ENCODE results near the gene CDC6.

The CDC6 gene

DNA sequence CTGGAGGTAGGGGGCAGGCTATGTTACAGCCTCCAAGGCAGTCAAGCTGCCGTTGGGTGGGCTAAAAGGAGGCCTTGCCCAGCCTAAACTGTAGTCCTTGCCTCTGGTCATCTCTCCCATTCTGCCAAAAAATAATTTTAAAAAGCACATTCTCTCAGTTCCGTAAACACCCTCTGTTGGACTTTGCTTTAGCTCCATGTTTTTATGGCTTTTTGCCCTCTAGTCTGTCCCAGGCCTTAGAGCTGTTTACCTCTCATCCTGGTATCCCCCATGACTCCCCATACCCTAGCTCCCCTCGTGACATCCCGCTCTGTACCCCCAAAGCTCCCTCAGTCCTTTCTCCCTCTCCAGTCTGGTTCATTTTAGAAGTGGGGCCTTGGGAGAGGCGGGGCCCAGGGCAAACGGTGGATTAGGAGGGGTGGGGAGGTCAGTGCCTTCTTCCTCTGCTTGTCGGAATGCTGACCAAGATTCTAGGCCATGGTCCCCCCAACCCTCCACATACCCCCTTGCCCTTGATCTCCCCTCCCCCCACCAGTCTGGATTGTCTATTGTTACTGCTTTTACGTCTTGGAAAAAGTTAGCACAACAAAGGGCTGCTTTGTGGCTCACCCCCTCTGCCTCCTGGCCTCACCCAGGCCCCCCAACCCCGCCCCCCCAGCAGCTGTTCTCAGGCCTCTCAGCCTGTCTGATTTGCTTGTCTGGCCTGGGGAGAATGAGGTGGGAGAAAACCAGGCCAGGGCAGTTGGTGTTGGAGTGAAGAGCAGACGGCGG is 58.5 kb downstream of the CDC6 start:
- Histone ChIP-seq H3K27me3 (ENCODE audit: control insufficient read depth in 2 of 2, insufficient read depth in 2 of 2, low read length in 2 of 2) (no peaks in the 10 kb centered on the region), H3K4me3 (ENCODE audit: low read length in 2 of 2) (peak overlapping the region; percentile 75 to 82), H3K4me1 (ENCODE audit: control insufficient read depth in 2 of 2, insufficient read depth in 2 of 2, low read length in 2 of 2) (peaks cover 59 to 72% of the 10 kb centered on the region in 2 donors), H3K9ac (ENCODE audit: low read depth in 1 of 2, low read length in 2 of 2) (peak overlapping the region; percentile 91 to 94), H3K36me3 (ENCODE audit: control insufficient read depth in 2 of 2, insufficient read depth in 2 of 2, low read length in 2 of 2) (peaks cover 13 to 21% of the 10 kb centered on the region in 2 donors), H3K9me3 (ENCODE audit: control insufficient read depth in 2 of 2, low read length in 2 of 2) (no peaks in the 10 kb centered on the region), H3K27ac (ENCODE audit: low read depth in 2 of 2, low read length in 2 of 2) (peak overlapping the region; percentile 92 to 95)

DNA sequence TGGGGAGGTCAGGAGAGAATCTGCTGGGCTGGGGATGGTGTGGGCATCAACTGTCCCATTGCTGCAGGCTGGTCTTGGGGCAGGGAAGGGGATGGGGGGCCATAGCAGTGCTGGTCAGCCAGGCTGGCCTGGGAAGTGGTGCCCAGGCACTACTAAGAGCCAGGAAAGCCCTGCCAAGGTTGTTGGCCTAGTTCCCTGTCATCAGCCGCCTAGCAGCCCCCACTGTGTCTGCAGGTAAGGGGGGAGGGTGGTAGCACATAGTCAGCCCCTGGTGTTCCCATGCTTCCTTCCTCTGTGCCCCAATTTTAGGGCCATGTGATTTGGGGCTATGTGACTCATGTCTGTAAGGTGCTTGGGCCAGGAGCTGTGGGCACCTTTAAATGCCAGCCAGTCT is 59.1 kb downstream of the CDC6 start:
- peak overlapping the region in 1 of 2 donors; percentile 82 for H3K4me3 ChIP-seq (ENCODE audit: low read length in 2 of 2)
- peak overlapping the region; percentile 92 to 95 for H3K27ac ChIP-seq (ENCODE audit: low read depth in 2 of 2, low read length in 2 of 2)
- H3K36me3 ChIP-seq (ENCODE audit: control insufficient read depth in 2 of 2, insufficient read depth in 2 of 2, low read length in 2 of 2), result peaks cover 13 to 25% of the 10 kb centered on the region in 2 donors
- H3K4me1 ChIP-seq (ENCODE audit: control insufficient read depth in 2 of 2, insufficient read depth in 2 of 2, low read length in 2 of 2), result peaks cover 59 to 72% of the 10 kb centered on the region in 2 donors
- peak overlapping the region; percentile 91 to 94 for H3K9ac ChIP-seq (ENCODE audit: low read depth in 1 of 2, low read length in 2 of 2)
- H3K9me3 ChIP-seq (ENCODE audit: control insufficient read depth in 2 of 2, low read length in 2 of 2), result no peaks in the 10 kb centered on the region
- no peaks in the 10 kb centered on the region for H3K27me3 ChIP-seq (ENCODE audit: control insufficient read depth in 2 of 2, insufficient read depth in 2 of 2, low read length in 2 of 2)

DNA sequence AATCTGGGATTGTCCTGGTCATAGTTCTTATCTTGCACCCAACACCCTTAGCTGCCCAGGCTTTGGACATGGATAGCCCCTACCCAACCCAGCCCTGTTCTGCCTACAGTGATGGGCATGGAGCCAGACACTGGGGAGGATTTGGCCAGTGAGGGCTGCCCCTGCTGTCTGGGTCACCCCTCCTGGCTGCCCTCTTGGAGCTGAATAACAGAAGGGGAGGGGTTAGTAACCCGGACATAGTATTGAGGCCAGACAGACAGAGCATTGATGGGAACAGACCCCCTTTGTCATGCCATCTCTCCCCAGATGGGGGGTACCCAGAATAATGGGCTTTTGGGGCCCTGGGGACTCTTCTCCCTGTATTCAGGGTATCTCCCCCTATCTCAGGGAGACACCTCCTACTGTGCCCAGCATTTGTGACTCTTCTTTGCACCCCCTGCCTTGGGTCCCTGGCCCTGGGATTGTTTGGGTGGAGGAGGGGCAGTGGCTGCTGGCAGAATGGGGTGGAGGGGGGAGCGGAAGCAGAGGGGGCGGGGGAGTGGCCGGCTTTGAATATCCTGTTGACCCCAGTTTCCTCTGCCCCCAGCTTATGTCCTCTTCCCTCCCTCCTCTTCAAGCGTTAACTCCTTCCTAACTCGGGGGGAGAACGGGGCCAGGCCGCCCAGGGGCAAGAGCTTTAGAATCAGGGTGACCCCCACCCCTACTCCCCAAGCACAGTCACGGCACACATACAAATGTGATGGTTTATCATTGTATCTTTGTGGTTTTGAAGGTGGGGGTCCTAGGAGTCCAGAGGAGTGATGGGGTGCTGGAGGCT is 59.8 kb downstream of the CDC6 start:
- Histone ChIP-seq H3K4me3 (ENCODE audit: low read length in 2 of 2) (peak overlapping the region in 1 of 2 donors; percentile 82), H3K9ac (ENCODE audit: low read depth in 1 of 2, low read length in 2 of 2) (peak overlapping the region in 1 of 2 donors; percentile 91)

DNA sequence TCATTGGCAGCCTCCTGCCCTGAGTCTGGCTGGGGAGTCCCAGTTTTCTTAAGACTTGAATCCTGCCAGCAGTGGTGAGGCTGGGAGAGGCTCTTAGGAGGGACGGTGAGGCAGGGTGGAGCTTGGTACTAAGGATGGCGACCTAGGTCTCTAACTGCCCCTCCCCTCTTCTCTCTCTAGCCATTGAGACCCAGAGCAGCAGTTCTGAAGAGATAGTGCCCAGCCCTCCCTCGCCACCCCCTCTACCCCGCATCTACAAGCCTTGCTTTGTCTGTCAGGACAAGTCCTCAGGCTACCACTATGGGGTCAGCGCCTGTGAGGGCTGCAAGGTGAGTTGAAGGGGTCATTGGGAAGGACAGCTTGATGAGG is 60.4 kb downstream of the CDC6 start:
- no peaks in the 10 kb centered on the region for H3K27me3 ChIP-seq (ENCODE audit: control insufficient read depth in 2 of 2, insufficient read depth in 2 of 2, low read length in 2 of 2)
- no peak overlapping the region for H3K9ac ChIP-seq (ENCODE audit: low read depth in 1 of 2, low read length in 2 of 2)
- peak overlapping the region in 1 of 2 donors; percentile 52 for H3K27ac ChIP-seq (ENCODE audit: low read depth in 2 of 2, low read length in 2 of 2)
- H3K9me3 ChIP-seq (ENCODE audit: control insufficient read depth in 2 of 2, low read length in 2 of 2), result no peaks in the 10 kb centered on the region
- peak overlapping the region in 1 of 2 donors; percentile 31 for H3K4me3 ChIP-seq (ENCODE audit: low read length in 2 of 2)
- H3K36me3 ChIP-seq (ENCODE audit: control insufficient read depth in 2 of 2, insufficient read depth in 2 of 2, low read length in 2 of 2), result peaks cover 27 to 39% of the 10 kb centered on the region in 2 donors
- H3K4me1 ChIP-seq (ENCODE audit: control insufficient read depth in 2 of 2, insufficient read depth in 2 of 2, low read length in 2 of 2), result peaks cover 55 to 71% of the 10 kb centered on the region in 2 donors

More for the DNA sequence above, 59.8 kb downstream of the CDC6 start:
- peaks cover 21 to 33% of the 10 kb centered on the region in 2 donors for H3K36me3 ChIP-seq (ENCODE audit: control insufficient read depth in 2 of 2, insufficient read depth in 2 of 2, low read length in 2 of 2)
- peak overlapping the region; percentile 92 to 95 for H3K27ac ChIP-seq (ENCODE audit: low read depth in 2 of 2, low read length in 2 of 2)
- H3K27me3 ChIP-seq (ENCODE audit: control insufficient read depth in 2 of 2, insufficient read depth in 2 of 2, low read length in 2 of 2), result no peaks in the 10 kb centered on the region
- peaks cover 59 to 75% of the 10 kb centered on the region in 2 donors for H3K4me1 ChIP-seq (ENCODE audit: control insufficient read depth in 2 of 2, insufficient read depth in 2 of 2, low read length in 2 of 2)
- no peaks in the 10 kb centered on the region for H3K9me3 ChIP-seq (ENCODE audit: control insufficient read depth in 2 of 2, low read length in 2 of 2)

DNA sequence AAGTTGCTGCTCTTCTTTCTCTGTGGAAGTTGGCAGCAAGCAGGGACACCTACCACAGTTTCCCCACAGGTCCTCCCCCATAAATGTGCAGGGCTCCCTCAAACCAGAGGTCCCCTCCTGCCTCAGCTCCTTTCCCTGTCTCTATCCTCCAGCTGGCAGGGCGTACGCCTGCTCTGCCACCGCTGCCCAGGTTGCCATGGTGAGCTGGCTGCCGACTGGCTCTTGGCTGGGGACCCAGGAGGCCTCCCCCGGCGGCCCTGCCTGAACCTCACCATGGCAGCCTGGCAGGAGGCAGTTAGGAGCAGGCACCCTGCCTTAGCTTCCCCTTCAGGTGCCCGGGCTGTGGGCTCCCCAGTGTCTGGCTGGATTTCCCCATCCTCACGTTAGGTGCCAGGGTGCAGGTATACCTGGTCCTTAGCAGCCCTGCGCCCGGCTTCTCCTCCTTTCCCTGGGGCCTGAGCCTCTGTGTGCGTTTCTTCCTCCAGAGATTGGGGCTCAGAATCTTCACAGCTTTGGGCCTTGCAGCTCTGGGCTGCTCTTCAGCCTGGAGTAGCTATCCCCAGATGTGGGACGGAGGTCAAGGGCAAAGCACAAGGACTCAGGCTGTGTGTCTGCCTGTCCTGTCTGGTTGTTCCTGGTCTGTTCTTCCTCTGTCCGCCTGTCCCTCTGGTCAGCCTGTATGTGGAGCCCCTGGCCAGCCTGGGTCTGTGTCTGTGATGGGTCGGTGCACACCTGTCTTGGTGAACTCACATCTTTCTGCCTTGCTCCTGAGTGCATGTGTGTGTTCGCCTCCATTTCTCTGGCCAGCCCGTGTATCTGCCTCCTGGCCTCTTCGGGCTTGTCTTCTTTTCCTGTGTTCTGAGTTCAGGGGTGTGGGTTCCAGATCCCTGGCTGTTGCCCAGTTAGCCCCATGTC is 61.1 kb downstream of the CDC6 start:
- Histone ChIP-seq H3K4me3 (ENCODE audit: low read length in 2 of 2) (peak overlapping the region in 1 of 2 donors; percentile 31), H3K36me3 (ENCODE audit: control insufficient read depth in 2 of 2, insufficient read depth in 2 of 2, low read length in 2 of 2) (peaks cover 30 to 43% of the 10 kb centered on the region in 2 donors), H3K9ac (ENCODE audit: low read depth in 1 of 2, low read length in 2 of 2) (peak overlapping the region in 1 of 2 donors; percentile 41), H3K9me3 (ENCODE audit: control insufficient read depth in 2 of 2, low read length in 2 of 2) (no peaks in the 10 kb centered on the region), H3K27me3 (ENCODE audit: control insufficient read depth in 2 of 2, insufficient read depth in 2 of 2, low read length in 2 of 2) (no peaks in the 10 kb centered on the region), H3K4me1 (ENCODE audit: control insufficient read depth in 2 of 2, insufficient read depth in 2 of 2, low read length in 2 of 2) (peaks cover 52 to 64% of the 10 kb centered on the region in 2 donors), H3K27ac (ENCODE audit: low read depth in 2 of 2, low read length in 2 of 2) (peak overlapping the region in 1 of 2 donors; percentile 52)

DNA sequence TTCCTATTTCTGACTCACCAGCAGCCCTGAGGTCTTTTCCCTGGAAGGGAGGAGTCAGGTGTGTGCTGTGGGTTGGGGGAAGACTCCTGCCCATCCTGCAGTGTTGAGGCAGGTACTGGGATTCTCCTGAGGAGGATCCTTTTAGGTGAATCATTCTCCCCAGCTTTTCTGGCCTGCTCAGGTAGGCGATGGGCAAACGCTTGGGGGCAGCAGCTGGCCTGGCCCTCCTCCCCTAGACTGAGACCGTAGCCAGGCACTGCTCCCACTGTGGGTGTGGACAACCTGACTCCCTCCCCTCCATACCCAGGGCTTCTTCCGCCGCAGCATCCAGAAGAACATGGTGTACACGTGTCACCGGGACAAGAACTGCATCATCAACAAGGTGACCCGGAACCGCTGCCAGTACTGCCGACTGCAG is 61.8 kb downstream of the CDC6 start:
- Histone ChIP-seq H3K36me3 (ENCODE audit: control insufficient read depth in 2 of 2, insufficient read depth in 2 of 2, low read length in 2 of 2) (peaks cover 35 to 49% of the 10 kb centered on the region in 2 donors), H3K27me3 (ENCODE audit: control insufficient read depth in 2 of 2, insufficient read depth in 2 of 2, low read length in 2 of 2) (no peaks in the 10 kb centered on the region), H3K4me1 (ENCODE audit: control insufficient read depth in 2 of 2, insufficient read depth in 2 of 2, low read length in 2 of 2) (peaks cover 45 to 57% of the 10 kb centered on the region in 2 donors), H3K9me3 (ENCODE audit: control insufficient read depth in 2 of 2, low read length in 2 of 2) (no peaks in the 10 kb centered on the region), H3K4me3 (ENCODE audit: low read length in 2 of 2) (peak overlapping the region in 1 of 2 donors; percentile 9), H3K9ac (ENCODE audit: low read depth in 1 of 2, low read length in 2 of 2) (no peak overlapping the region), H3K27ac (ENCODE audit: low read depth in 2 of 2, low read length in 2 of 2) (no peak overlapping the region)

DNA sequence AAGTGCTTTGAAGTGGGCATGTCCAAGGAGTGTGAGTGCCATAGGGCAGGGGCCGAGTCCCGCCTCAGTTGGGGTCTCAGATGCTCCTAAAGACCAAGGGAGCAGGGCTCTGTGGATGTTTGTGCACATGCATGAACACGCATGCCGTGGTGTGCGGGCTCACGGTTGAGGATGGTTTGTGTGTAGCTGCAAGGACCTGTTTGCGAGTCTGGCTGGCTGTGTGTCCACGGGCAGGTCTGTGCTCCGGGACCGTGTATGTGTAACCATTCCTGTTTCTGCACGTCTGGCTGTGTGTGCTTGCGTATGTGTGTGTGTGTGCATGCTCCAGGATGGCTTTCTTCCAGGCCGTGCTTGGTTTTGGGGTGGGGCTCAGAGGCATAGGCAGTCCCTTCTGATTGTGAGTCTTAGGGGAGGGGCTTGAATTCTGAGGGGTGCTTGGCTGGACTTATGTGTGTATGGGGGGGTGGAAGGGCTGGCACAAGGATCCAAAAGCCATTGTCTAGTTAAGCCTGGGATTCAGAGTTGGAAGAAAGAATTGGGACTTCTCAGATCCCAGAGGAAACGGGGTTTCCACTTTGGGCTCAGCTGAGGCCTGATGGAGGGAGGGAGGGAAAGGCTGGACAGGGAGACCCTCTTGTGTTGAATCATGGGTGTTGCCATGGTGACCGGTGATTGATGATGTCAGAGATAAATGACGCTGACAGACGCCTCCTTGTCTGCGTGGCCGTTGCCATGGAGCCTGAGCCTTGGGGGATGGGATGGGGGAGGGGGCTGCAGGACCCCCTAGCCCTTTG is 62.4 kb downstream of the CDC6 start:
- H3K36me3 ChIP-seq (ENCODE audit: control insufficient read depth in 2 of 2, insufficient read depth in 2 of 2, low read length in 2 of 2), result peaks cover 36 to 52% of the 10 kb centered on the region in 2 donors
- H3K27ac ChIP-seq (ENCODE audit: low read depth in 2 of 2, low read length in 2 of 2), result no peak overlapping the region
- H3K9ac ChIP-seq (ENCODE audit: low read depth in 1 of 2, low read length in 2 of 2), result no peak overlapping the region
- no peaks in the 10 kb centered on the region for H3K9me3 ChIP-seq (ENCODE audit: control insufficient read depth in 2 of 2, low read length in 2 of 2)
- H3K4me3 ChIP-seq (ENCODE audit: low read length in 2 of 2), result peak overlapping the region in 1 of 2 donors; percentile 9
- H3K4me1 ChIP-seq (ENCODE audit: control insufficient read depth in 2 of 2, insufficient read depth in 2 of 2, low read length in 2 of 2), result peaks cover 40 to 51% of the 10 kb centered on the region in 2 donors
- H3K27me3 ChIP-seq (ENCODE audit: control insufficient read depth in 2 of 2, insufficient read depth in 2 of 2, low read length in 2 of 2), result no peaks in the 10 kb centered on the region

DNA sequence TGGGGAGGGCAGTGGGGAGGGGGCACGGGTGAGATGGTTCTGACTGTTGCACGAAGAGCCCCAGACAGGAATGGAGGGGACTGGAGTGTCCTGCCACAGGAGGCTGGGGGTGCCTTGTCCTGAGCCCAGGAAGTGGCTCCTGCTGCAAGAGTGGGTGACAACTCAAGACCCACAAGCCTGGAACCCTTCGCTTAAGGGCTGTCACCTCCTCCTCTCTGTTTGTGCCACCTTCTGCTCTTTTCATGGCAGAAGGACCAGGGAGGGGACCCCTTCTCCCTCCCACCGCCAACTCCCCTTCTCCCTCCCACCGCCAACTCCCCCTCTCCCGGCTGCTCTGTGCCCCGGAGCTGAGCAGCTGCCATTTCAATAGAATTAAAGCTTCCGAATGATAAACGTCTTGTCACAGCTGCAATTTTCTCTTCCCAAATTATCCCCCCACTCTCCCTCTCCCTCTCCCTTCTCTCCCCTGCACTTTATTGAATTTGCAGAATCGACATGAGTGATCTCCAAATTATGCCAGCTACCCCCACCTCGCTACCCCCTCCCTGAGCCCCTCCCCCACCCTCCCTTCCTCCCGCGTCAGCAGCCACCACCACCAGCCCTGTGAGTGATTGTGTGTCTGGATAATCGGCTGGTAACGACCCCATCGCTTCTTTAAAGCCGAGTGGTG is 63.1 kb downstream of the CDC6 start:
- Histone ChIP-seq H3K4me3 (ENCODE audit: low read length in 2 of 2) (no peak overlapping the region), H3K27me3 (ENCODE audit: control insufficient read depth in 2 of 2, insufficient read depth in 2 of 2, low read length in 2 of 2) (no peaks in the 10 kb centered on the region), H3K9ac (ENCODE audit: low read depth in 1 of 2, low read length in 2 of 2) (no peak overlapping the region), H3K36me3 (ENCODE audit: control insufficient read depth in 2 of 2, insufficient read depth in 2 of 2, low read length in 2 of 2) (peaks cover 42 to 59% of the 10 kb centered on the region in 2 donors), H3K27ac (ENCODE audit: low read depth in 2 of 2, low read length in 2 of 2) (no peak overlapping the region), H3K9me3 (ENCODE audit: control insufficient read depth in 2 of 2, low read length in 2 of 2) (no peaks in the 10 kb centered on the region), H3K4me1 (ENCODE audit: control insufficient read depth in 2 of 2, insufficient read depth in 2 of 2, low read length in 2 of 2) (peaks cover 39 to 47% of the 10 kb centered on the region in 2 donors)
